K562 (cell line): ENCODE results near the gene CYP21A2. TPM values are rescaled to one million over a fixed set of nuclear protein-coding genes. Genes with fewer than 3 reads are reported as not detected.
A peak's percentile ranks its signal among the peaks of the same experiment; 100 is the strongest.

Experiments used
- ARID1B ChIP-seq: fragments of 450-650 bp; IDR thresholded peaks from 2 replicates; pipeline ENCODE4 v1.6.1; 2016; ENCODE audit warnings: antibody characterized with exemption, mild to moderate bottlenecking, inconsistent platforms
- BRF1 ChIP-seq: IDR thresholded peaks from 3 replicates; pipeline ENCODE4 v1.6.1; 2011; ENCODE audit warnings: borderline replicate concordance, mild to moderate bottlenecking; ENCODE audit not compliant: insufficient read length; ENCODE audit errors: extremely low read depth
- CEBPG ChIP-seq, 3 experiments: fragments of 200-800 bp in 1 of 3; sonication (Bioruptor generic) in 1 of 3; sonication (generic) in 1 of 3; formaldehyde crosslinking in 1 of 3; IDR thresholded peaks in 2 of 3; conservative IDR thresholded peaks in 1 of 3; 2 replicates each; pipeline versions ENCODE4 v1.6.1 to v1.8.0; 2016 to 2022; ENCODE audit warnings: missing compliant biosample characterization in 2 of 3, missing genetic modification characterization in 2 of 3, mild to moderate bottlenecking in 1 of 3, missing genetic modification reagents in 1 of 3
- DPF2 ChIP-seq: fragments of 450-650 bp; IDR thresholded peaks from 2 replicates; pipeline ENCODE4 v1.6.1; 2016
- ESRRA ChIP-seq: fragments of 450-650 bp; IDR thresholded peaks from 2 replicates; pipeline ENCODE4 v1.6.1; 2014; ENCODE audit warnings: low read depth, mild to moderate bottlenecking, moderate library complexity, borderline replicate concordance
- IRF2 ChIP-seq: sonication (generic); formaldehyde crosslinking; IDR thresholded peaks from 2 replicates; pipeline ENCODE4 v1.8.1; 2022; ENCODE audit warnings: mild to moderate bottlenecking, missing genetic modification reagents
- MCM2 ChIP-seq: fragments of 450-650 bp; IDR thresholded peaks from 2 replicates; pipeline ENCODE4 v1.6.1; 2017; ENCODE audit warnings: low read depth, mild to moderate bottlenecking
- MED1 ChIP-seq: sonication (generic); formaldehyde crosslinking; IDR thresholded peaks from 2 replicates; pipeline ENCODE4 v1.8.1; 2023; ENCODE audit warnings: missing genetic modification reagents, borderline replicate concordance
- MLLT1 ChIP-seq, 2 experiments: fragments of 450-650 bp; IDR thresholded peaks; 2 replicates each; pipeline ENCODE4 v1.6.1; 2016
- MTA1 ChIP-seq: fragments of 450-650 bp; IDR thresholded peaks from 2 replicates; pipeline ENCODE4 v1.6.1; 2017; ENCODE audit warnings: borderline replicate concordance
- RFX5 ChIP-seq: IDR thresholded peaks from 2 replicates; pipeline ENCODE4 v1.6.1; 2011; ENCODE audit warnings: low read depth, mild to moderate bottlenecking, improper control_type of control experiment, low read length
- RUNX1 ChIP-seq: sonication (generic); IDR thresholded peaks from 2 replicates; pipeline ENCODE4 v1.6.1; 2016; ENCODE audit warnings: antibody characterized with exemption, low read depth
- SMARCC2 ChIP-seq: fragments of 450-650 bp; IDR thresholded peaks from 2 replicates; pipeline ENCODE4 v1.6.1; 2017; ENCODE audit warnings: antibody characterized with exemption, moderate library complexity, mild to moderate bottlenecking, low read depth
- SMARCE1 ChIP-seq: fragments of 450-650 bp; IDR thresholded peaks from 2 replicates; pipeline ENCODE4 v1.7.1; 2016; ENCODE audit warnings: mild to moderate bottlenecking
- SRF ChIP-seq, 2 experiments: fragments of 250-450, 450-650 bp in 1 of 2; sonication (Bioruptor Pico) in 1 of 2; sonication (generic) in 1 of 2; formaldehyde crosslinking; IDR thresholded peaks; 2 replicates each; pipeline versions ENCODE4 v1.5.0 to v1.5.1; 2020 to 2022; ENCODE audit warnings: mild to moderate bottlenecking in 1 of 2, missing genetic modification reagents in 1 of 2
- TBP ChIP-seq: optimal IDR thresholded peaks from 2 replicates; pipeline ENCODE3; 2011; ENCODE audit warnings: low read depth, low read length, improper control_type of control experiment
- WHSC1 ChIP-seq: IDR thresholded peaks from one replicate; pipeline ENCODE4 v1.6.1; 2012; ENCODE audit warnings: low read length, control low read depth, inconsistent platforms
- ZBTB34 ChIP-seq: fragments of 250-450 bp; sonication (Bioruptor Pico); IDR thresholded peaks from 2 replicates; pipeline ENCODE4 v1.8.0; 2021; ENCODE audit warnings: mild to moderate bottlenecking, moderate library complexity
- polyA plus RNA-seq, 8 experiments: library from polyadenylated mRNA; depleted of rRNA in 4 of 8; stranded (reverse) in 5 of 8; unstranded in 3 of 8; fragments of >200 nt; fragmentation: Nextera tagmentation in 2 of 8; fragmentation: Illumina TruSeq in 1 of 8; extraction: Ambion mirVana in 2 of 8; extraction: Trizol in 1 of 8; gene quantifications; 2 replicates each; pipeline versions ENCODE4 v1.2.1 to v1.2.3, GENCODE V29; 2011 to 2014; ENCODE audit warnings: inconsistent platforms in 1 of 8, missing spikeins in 1 of 8
- total RNA-seq, 7 experiments: library from RNA; depleted of rRNA in 6 of 7; stranded (reverse); fragments of >200 nt in 6 of 7; fragmentation: Illumina TruSeq in 2 of 7; extraction: Trizol in 2 of 7; gene quantifications; 2 replicates each; pipeline versions ENCODE4 v1.2.1 to v1.2.3, GENCODE V29; 2011 to 2021; ENCODE audit warnings: low replicate concordance in 1 of 7
- TF ChIP-seq, protein P1 (sequence below): fragments of 450-650 bp; IDR thresholded peaks from 2 replicates; pipeline ENCODE4 v1.6.1; 2016; ENCODE audit warnings: borderline replicate concordance
- TF ChIP-seq, protein P2 (sequence below): fragments of 450-650 bp; formaldehyde crosslinking; IDR thresholded peaks from 2 replicates; pipeline ENCODE4 v1.4.0; 2020; ENCODE audit warnings: mild to moderate bottlenecking, moderate library complexity

CYP21A2 gene
- total and polyA plus RNA-seq, 9 of the 15 experiments (the other 6 are each of a cell fraction or from before 2014, with no cell fraction given): 0.03 to 1.4 (median 0.19) TPM

- TF ChIP-seq, protein P1, sequence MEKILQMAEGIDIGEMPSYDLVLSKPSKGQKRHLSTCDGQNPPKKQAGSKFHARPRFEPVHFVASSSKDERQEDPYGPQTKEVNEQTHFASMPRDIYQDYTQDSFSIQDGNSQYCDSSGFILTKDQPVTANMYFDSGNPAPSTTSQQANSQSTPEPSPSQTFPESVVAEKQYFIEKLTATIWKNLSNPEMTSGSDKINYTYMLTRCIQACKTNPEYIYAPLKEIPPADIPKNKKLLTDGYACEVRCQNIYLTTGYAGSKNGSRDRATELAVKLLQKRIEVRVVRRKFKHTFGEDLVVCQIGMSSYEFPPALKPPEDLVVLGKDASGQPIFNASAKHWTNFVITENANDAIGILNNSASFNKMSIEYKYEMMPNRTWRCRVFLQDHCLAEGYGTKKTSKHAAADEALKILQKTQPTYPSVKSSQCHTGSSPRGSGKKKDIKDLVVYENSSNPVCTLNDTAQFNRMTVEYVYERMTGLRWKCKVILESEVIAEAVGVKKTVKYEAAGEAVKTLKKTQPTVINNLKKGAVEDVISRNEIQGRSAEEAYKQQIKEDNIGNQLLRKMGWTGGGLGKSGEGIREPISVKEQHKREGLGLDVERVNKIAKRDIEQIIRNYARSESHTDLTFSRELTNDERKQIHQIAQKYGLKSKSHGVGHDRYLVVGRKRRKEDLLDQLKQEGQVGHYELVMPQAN: no peak
- TF ChIP-seq RUNX1 (no peak; the same call in 1 of the 2 replicates), MCM2 (no peak), BRF1 (no peak), CEBPG (CRISPR knock-in tag; IDR thresholded peaks at IDR 0.05) (no peak), CEBPG (tag; conservative IDR thresholded peaks at IDR 0.05 in 1 of 2, IDR thresholded peaks at IDR 0.05 in 1 of 2) (no peak), SMARCE1 (no peak; the same call in 1 of the 2 replicates), ARID1B (peak; percentile 37; the same call in 1 of the 2 replicates), SMARCC2 (no peak), TBP (no peak), SRF (CRISPR knock-in tag; IDR thresholded peaks at IDR 0.05) (0 out of 4 replicates have a peak, but pooled peaks of 1 of the 2 experiments have one; percentile 11), MTA1 (peak; percentile 28; the same call in 1 of the 2 replicates), RFX5 (no peak), MLLT1 (IDR thresholded peaks at IDR 0.05) (peak in 1 of 2 experiments; percentile 73; a peak in 1 of 4 replicates), IRF2 (peak; percentile 70; the same call in 1 of the 2 replicates), ZBTB34 (CRISPR knock-in tag) (no peak), MED1 (CRISPR knock-in tag) (no peak), WHSC1 (no peak), ESRRA (peak; percentile 86), DPF2 (no peak)
- TF ChIP-seq, protein P2, sequence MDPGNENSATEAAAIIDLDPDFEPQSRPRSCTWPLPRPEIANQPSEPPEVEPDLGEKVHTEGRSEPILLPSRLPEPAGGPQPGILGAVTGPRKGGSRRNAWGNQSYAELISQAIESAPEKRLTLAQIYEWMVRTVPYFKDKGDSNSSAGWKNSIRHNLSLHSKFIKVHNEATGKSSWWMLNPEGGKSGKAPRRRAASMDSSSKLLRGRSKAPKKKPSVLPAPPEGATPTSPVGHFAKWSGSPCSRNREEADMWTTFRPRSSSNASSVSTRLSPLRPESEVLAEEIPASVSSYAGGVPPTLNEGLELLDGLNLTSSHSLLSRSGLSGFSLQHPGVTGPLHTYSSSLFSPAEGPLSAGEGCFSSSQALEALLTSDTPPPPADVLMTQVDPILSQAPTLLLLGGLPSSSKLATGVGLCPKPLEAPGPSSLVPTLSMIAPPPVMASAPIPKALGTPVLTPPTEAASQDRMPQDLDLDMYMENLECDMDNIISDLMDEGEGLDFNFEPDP (CRISPR knock-in tag): no peak
These were observed 48.7 kb downstream of the CYP21A2 start (continued) for GRCh38 chr6:32086661-32087573.
